ENCODE results near the gene TRIL. TPM values are rescaled to one million over a fixed set of nuclear protein-coding genes. Genes with fewer than 3 reads are reported as not detected.

The TRIL gene
- total and polyA plus RNA-seq, 2 of the 13 experiments (the other 11 are each of a cell fraction or from before 2014, with no cell fraction given): 0.18 to 0.40 TPM

- TF ChIP-seq, protein P1, sequence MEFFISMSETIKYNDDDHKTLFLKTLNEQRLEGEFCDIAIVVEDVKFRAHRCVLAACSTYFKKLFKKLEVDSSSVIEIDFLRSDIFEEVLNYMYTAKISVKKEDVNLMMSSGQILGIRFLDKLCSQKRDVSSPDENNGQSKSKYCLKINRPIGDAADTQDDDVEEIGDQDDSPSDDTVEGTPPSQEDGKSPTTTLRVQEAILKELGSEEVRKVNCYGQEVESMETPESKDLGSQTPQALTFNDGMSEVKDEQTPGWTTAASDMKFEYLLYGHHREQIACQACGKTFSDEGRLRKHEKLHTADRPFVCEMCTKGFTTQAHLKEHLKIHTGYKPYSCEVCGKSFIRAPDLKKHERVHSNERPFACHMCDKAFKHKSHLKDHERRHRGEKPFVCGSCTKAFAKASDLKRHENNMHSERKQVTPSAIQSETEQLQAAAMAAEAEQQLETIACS (CRISPR knock-in tag; IDR thresholded peaks at IDR 0.05): no peak
- TF ChIP-seq HHEX (CRISPR knock-in tag; IDR thresholded peaks at IDR 0.05): no peak
- TF ChIP-seq KLF13 (CRISPR knock-in tag; IDR thresholded peaks at IDR 0.05): no peak
- TF ChIP-seq, protein P2, sequence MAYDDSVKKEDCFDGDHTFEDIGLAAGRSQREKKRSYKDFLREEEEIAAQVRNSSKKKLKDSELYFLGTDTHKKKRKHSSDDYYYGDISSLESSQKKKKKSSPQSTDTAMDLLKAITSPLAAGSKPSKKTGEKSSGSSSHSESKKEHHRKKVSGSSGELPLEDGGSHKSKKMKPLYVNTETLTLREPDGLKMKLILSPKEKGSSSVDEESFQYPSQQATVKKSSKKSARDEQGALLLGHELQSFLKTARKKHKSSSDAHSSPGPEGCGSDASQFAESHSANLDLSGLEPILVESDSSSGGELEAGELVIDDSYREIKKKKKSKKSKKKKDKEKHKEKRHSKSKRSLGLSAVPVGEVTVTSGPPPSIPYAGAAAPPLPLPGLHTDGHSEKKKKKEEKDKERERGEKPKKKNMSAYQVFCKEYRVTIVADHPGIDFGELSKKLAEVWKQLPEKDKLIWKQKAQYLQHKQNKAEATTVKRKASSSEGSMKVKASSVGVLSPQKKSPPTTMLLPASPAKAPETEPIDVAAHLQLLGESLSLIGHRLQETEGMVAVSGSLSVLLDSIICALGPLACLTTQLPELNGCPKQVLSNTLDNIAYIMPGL (CRISPR knock-in tag; IDR thresholded peaks at IDR 0.05; ENCODE audit: borderline replicate concordance in 1 of 2, low read depth in 1 of 2): no peak; a peak in 1 of 4 replicates
- no peak for TF ChIP-seq ZFP36L1 (CRISPR knock-in tag; IDR thresholded peaks at IDR 0.05)
- no peak for TF ChIP-seq MATR3 (CRISPR knock-in tag; IDR thresholded peaks at IDR 0.05)
- TF ChIP-seq ZNF556 (CRISPR knock-in tag; IDR thresholded peaks at IDR 0.05; ENCODE audit: borderline replicate concordance): no peak
- no peak for TF ChIP-seq HMGA1 (CRISPR knock-in tag; conservative IDR thresholded peaks at IDR 0.05)
- no peak for TF ChIP-seq KAT8 (CRISPR knock-in tag; IDR thresholded peaks at IDR 0.05)
- 0 out of 2 replicates have a peak, but pooled peaks have one; percentile 38 for TF ChIP-seq ZSCAN21 (CRISPR knock-in tag; IDR thresholded peaks at IDR 0.05; ENCODE audit: borderline replicate concordance)
- TF ChIP-seq ZFYVE20 (CRISPR knock-in tag; IDR thresholded peaks at IDR 0.05; ENCODE audit: borderline replicate concordance, low read depth): no peak
- TF ChIP-seq CEBPG (CRISPR knock-in tag; IDR thresholded peaks at IDR 0.05): no peak
- TF ChIP-seq ZBTB7A (CRISPR knock-in tag; IDR thresholded peaks at IDR 0.05): no peak
- no peak for TF ChIP-seq ZNF317 (CRISPR knock-in tag; IDR thresholded peaks at IDR 0.05)
- TF ChIP-seq ZNF331 (CRISPR knock-in tag; IDR thresholded peaks at IDR 0.05): peak; percentile 47; the same call in 1 of the 2 replicates
- no peak for TF ChIP-seq SIN3B (IDR thresholded peaks at IDR 0.05; ENCODE audit: low read length)
- TF ChIP-seq NR3C1 (CRISPR knock-in tag; IDR thresholded peaks at IDR 0.05): no peak
- TF ChIP-seq YY1 (IDR thresholded peaks at IDR 0.05; ENCODE audit: insufficient read depth, insufficient replicate concordance, low read depth, low read length): peak; percentile 72
- no peak for TF ChIP-seq KLF15 (CRISPR knock-in tag; IDR thresholded peaks at IDR 0.05; ENCODE audit: borderline replicate concordance)
- TF ChIP-seq ZNF563 (CRISPR knock-in tag; IDR thresholded peaks at IDR 0.05): no peak
- TF ChIP-seq RELA (CRISPR knock-in tag; IDR thresholded peaks at IDR 0.05): no peak
- no peak for TF ChIP-seq U2AF1 (optimal IDR thresholded peaks at IDR 0.05; ENCODE audit: low read depth, low read length)
- TF ChIP-seq TGIF2 (CRISPR knock-in tag; IDR thresholded peaks at IDR 0.05): no peak
- peak; percentile 38; the same call in 1 of the 2 replicates for TF ChIP-seq ZNF614 (CRISPR knock-in tag; IDR thresholded peaks at IDR 0.05; ENCODE audit: borderline replicate concordance)
- no peak for TF ChIP-seq SALL1 (CRISPR knock-in tag; IDR thresholded peaks at IDR 0.05)
- TF ChIP-seq ZNF772 (CRISPR knock-in tag; IDR thresholded peaks at IDR 0.05): no peak
Observed at GRCh38 chr7:28956608-28957063, 1.5 kb downstream of the TRIL start (continued).

Measured in HepG2 (cell line).